Esophagus squamous epithelium (tissue), 4 donors: ENCODE measurements around the gene TMEM61.

ENCODE experiments used
- POLR2A ChIP-seq, 4 donors: fragments of 450-650 bp; IDR thresholded peaks; one replicate each; pipeline ENCODE4 v1.6.1; 2017; ENCODE audit warnings: antibody characterized with exemption in 4 of 4, mild to moderate bottlenecking in 4 of 4, moderate library complexity in 3 of 4
- TF ChIP-seq, protein P1 (sequence below), 6 experiments: fragments of 450-650 bp in 4 of 6; fragments of 200-600 bp in 2 of 6; sonication (generic) in 2 of 6; IDR thresholded peaks; one replicate each; pipeline ENCODE4 v1.5.1; 2016 to 2019; ENCODE audit warnings: antibody characterized with exemption in 6 of 6, mild to moderate bottlenecking in 4 of 6, moderate library complexity in 4 of 6

DNA sequence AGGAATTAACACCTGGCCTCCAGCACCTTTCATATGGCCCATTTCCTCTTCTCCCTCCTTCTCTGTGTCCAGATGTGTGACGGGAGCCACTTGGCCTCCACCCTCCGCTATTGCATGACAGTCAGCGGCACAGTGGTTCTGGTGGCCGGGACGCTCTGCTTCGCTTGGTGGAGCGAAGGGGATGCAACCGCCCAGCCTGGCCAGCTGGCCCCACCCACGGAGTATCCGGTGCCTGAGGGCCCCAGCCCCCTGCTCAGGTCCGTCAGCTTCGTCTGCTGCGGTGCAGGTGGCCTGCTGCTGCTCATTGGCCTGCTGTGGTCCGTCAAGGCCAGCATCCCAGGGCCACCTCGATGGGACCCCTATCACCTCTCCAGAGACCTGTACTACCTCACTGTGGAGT lies 5.6 kb downstream of the TMEM61 start:
- TF ChIP-seq, protein P1, sequence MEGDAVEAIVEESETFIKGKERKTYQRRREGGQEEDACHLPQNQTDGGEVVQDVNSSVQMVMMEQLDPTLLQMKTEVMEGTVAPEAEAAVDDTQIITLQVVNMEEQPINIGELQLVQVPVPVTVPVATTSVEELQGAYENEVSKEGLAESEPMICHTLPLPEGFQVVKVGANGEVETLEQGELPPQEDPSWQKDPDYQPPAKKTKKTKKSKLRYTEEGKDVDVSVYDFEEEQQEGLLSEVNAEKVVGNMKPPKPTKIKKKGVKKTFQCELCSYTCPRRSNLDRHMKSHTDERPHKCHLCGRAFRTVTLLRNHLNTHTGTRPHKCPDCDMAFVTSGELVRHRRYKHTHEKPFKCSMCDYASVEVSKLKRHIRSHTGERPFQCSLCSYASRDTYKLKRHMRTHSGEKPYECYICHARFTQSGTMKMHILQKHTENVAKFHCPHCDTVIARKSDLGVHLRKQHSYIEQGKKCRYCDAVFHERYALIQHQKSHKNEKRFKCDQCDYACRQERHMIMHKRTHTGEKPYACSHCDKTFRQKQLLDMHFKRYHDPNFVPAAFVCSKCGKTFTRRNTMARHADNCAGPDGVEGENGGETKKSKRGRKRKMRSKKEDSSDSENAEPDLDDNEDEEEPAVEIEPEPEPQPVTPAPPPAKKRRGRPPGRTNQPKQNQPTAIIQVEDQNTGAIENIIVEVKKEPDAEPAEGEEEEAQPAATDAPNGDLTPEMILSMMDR (IDR thresholded peaks at IDR 0.05): no peak
- no peak for TF ChIP-seq POLR2A (IDR thresholded peaks at IDR 0.05)
